Measurements from ENCODE around the gene PLXNC1. TPM values are rescaled to one million over a fixed set of nuclear protein-coding genes. Genes with fewer than 3 reads are reported as not detected.

PLXNC1 gene
- total RNA-seq, 1 donor from 2014 or later = 8.3 TPM

DNA sequence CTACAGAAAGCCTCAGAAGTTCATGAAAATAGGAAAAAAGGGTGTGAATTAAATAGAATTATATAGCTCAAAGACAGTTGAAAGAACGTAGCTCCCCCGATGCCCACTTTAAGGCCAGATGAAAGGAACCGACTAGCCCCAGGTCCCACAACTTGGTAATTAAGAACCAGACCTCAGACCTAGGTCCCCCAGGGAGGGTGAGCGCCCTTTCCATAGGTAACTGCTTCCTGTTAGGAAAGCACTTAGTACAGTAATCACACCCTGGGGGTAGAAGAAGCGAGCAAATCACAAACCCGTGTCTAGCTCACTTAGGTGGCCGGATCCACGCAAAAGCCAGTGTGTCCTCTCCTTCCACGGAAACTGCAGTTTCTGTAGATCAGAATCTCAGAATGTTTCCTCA lies 77.1 kb downstream of the PLXNC1 start:
- Mint-ChIP-seq H3K36me3 (no peaks in the 10 kb centered on the region), H3K4me3 (no peak overlapping the region), H3K27ac (no peak overlapping the region), H3K9me3 (no peaks in the 10 kb centered on the region), H3K27me3 (peaks cover 25% of the 10 kb centered on the region), H3K4me1 (ENCODE audit: unreplicated experiment) (peaks cover 3% of the 10 kb centered on the region)
- no peak for TF ChIP-seq CTCF (conservative IDR thresholded peaks at IDR 0.05)
- DNase-seq (ENCODE audit: extremely low spot score, unreplicated experiment) = no peak

DNA sequence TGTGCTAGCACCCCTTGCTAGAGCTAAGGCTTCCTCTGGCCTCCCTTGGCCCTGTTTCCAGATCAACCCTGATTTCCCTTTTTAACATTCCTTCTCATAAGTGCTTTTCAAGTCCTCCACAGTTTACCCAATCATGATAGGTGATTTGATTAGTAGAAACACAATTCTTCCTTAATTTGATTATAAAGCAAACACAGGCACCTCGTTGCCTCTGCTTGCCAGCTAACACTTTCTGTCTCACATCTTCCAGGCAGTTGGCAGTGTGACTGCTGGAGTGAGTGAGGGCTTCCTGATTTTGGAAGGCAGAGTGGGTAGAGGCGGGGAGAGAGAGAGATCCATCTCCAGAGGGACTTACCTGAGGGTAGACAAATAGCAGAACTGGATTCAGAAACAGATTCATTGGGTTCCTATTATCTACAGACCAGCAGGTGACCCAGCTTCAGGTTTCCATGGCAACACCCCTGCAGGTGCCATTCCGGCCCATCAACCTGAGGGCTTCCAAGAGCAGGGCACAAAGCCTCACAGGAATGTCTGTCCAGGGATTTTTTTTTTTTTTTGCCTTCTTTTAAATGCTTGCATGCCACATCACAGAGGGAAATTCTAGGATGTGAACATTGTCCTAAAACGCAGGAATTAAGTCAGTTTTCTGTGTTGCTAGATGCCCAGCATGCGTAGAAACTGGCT lies 77.7 kb downstream of the PLXNC1 start:
- no peak for DNase-seq (ENCODE audit: extremely low spot score, unreplicated experiment)
- no peak for TF ChIP-seq CTCF (conservative IDR thresholded peaks at IDR 0.05)

GRCh38 chr12:94227066-94227465 lies 78.7 kb downstream of the PLXNC1 start:
- TF ChIP-seq CTCF (conservative IDR thresholded peaks at IDR 0.05) = no peak

More for the DNA sequence above, 77.7 kb downstream of the PLXNC1 start:
- no peaks in the 10 kb centered on the region for H3K9me3 Mint-ChIP-seq
- H3K36me3 Mint-ChIP-seq = no peaks in the 10 kb centered on the region
- peaks cover 24% of the 10 kb centered on the region for H3K27me3 Mint-ChIP-seq
- H3K27ac Mint-ChIP-seq = no peak overlapping the region
- no peak overlapping the region for H3K4me3 Mint-ChIP-seq
- H3K4me1 Mint-ChIP-seq (ENCODE audit: unreplicated experiment) = peaks cover 5% of the 10 kb centered on the region

GRCh38 chr12:94228488-94228907 lies 80.1 kb downstream of the PLXNC1 start:
- no peak for DNase-seq (ENCODE audit: extremely low spot score, unreplicated experiment)
- Mint-ChIP-seq H3K36me3 (no peaks in the 10 kb centered on the region), H3K4me3 (no peak overlapping the region), H3K27me3 (peaks cover 16% of the 10 kb centered on the region), H3K4me1 (ENCODE audit: unreplicated experiment) (peaks cover 5% of the 10 kb centered on the region), H3K27ac (no peak overlapping the region), H3K9me3 (no peaks in the 10 kb centered on the region)
- no peak for TF ChIP-seq CTCF (conservative IDR thresholded peaks at IDR 0.05)

More at GRCh38 chr12:94227066-94227465, 78.7 kb downstream of the PLXNC1 start:
- H3K4me1 Mint-ChIP-seq (ENCODE audit: unreplicated experiment) = peaks cover 5% of the 10 kb centered on the region
- no peak overlapping the region for H3K4me3 Mint-ChIP-seq
- no peaks in the 10 kb centered on the region for H3K9me3 Mint-ChIP-seq
- no peaks in the 10 kb centered on the region for H3K36me3 Mint-ChIP-seq
- peaks cover 22% of the 10 kb centered on the region for H3K27me3 Mint-ChIP-seq
- DNase-seq (ENCODE audit: extremely low spot score, unreplicated experiment) = no peak
- H3K27ac Mint-ChIP-seq = no peak overlapping the region

DNA sequence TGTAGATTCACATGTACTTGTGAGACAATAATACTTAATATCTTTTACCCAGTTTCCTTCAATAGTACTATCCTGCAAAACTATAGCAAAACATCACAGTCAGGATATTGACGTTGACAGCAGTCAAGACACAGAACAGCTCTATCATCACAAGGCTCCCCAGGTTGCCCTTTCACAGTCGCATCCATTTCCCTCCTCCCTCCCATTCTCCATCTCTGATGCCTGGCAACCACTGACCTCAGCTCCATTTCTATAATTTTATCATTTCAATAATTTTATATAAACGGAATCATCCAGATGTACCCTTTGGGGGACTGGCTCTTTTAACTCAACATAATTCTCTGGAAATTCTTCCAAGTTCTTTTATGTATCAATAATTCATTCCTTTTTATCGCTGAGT lies 81.5 kb downstream of the PLXNC1 start:
- Mint-ChIP-seq H3K36me3 (no peaks in the 10 kb centered on the region), H3K4me3 (no peak overlapping the region), H3K9me3 (no peaks in the 10 kb centered on the region), H3K4me1 (ENCODE audit: unreplicated experiment) (peaks cover 5% of the 10 kb centered on the region), H3K27ac (no peak overlapping the region), H3K27me3 (peaks cover 10% of the 10 kb centered on the region)
- DNase-seq (ENCODE audit: extremely low spot score, unreplicated experiment) = no peak
- no peak for TF ChIP-seq CTCF (conservative IDR thresholded peaks at IDR 0.05)
